ENCODE results near the gene RNASEH2C. TPM values are rescaled to one million over a fixed set of nuclear protein-coding genes. Genes with fewer than 3 reads are reported as not detected.

The RNASEH2C gene
- total and polyA plus RNA-seq, 2 of the 13 experiments (the other 11 are each of a cell fraction or from before 2014, with no cell fraction given) = 27.4 to 50.9 TPM

- TF ChIP-seq PLSCR1 (CRISPR knock-in tag; IDR thresholded peaks at IDR 0.05; ENCODE audit: borderline replicate concordance) (no peak), PRPF4 (IDR thresholded peaks at IDR 0.05; ENCODE audit: low read depth, low read length, poor library complexity, severe bottlenecking) (no peak), NFATC3 (CRISPR knock-in tag; IDR thresholded peaks at IDR 0.05) (peak; percentile 86), SRF (IDR thresholded peaks at IDR 0.05; ENCODE audit: low read depth, low read length) (peak; percentile 97), ZNF17 (CRISPR knock-in tag; IDR thresholded peaks at IDR 0.05) (no peak), POLR2AphosphoS5 (IDR thresholded peaks at IDR 0.05; ENCODE audit: low read depth, low read length) (peak; percentile 70), ZBTB4 (CRISPR knock-in tag; IDR thresholded peaks at IDR 0.05; ENCODE audit: borderline replicate concordance) (peak; percentile 85; the same call in 1 of the 2 replicates), FOXO4 (CRISPR knock-in tag; conservative IDR thresholded peaks at IDR 0.05) (no peak), ZXDC (CRISPR knock-in tag; IDR thresholded peaks at IDR 0.05) (peak; percentile 72; the same call in 1 of the 2 replicates), ZNF513 (CRISPR knock-in tag; conservative IDR thresholded peaks at IDR 0.05) (no peak), SRSF1 (optimal IDR thresholded peaks at IDR 0.05; ENCODE audit: low read depth, low read length) (peak; percentile 93), HMGXB3 (CRISPR knock-in tag; IDR thresholded peaks at IDR 0.05; ENCODE audit: borderline replicate concordance) (peak; percentile 86; the same call in 1 of the 2 replicates)
Observed at GRCh38 chr11:65711785-65712632, 8.6 kb downstream of the RNASEH2C start, which contains the start of gene KAT5 (continued).
